ENCODE data around the gene RNPC3.
"Not testable (repeated sequence)": the region's sequence is repeated elsewhere in the genome, so short reads cannot be mapped to it uniquely, and the experiment has no call there.

RNPC3 gene

GRCh38 chr1:103561124-103561523 is 35.6 kb downstream of the RNPC3 start:
- DNase-seq (ENCODE audit: low read depth), result not testable (repeated sequence)

GRCh38 chr1:103561643-103562395 is 36.3 kb downstream of the RNPC3 start:
- DNase-seq (ENCODE audit: low read depth), result no peak

GRCh38 chr1:103563056-103563455 is 37.6 kb downstream of the RNPC3 start:
- DNase-seq (ENCODE audit: low read depth), result no peak

GRCh38 chr1:103569493-103569892 is 44.0 kb downstream of the RNPC3 start:
- no peak for DNase-seq (ENCODE audit: low read depth)

- not testable (repeated sequence) for DNase-seq (ENCODE audit: low read depth)
Observed at GRCh38 chr1:103571289-103571688, 45.8 kb downstream of the RNPC3 start, which contains the start of gene AMY2B. AMY2B (plus strand) TSS chr1:103571589; CDS start chr1:103571603, 14 bp downstream.

- DNase-seq (ENCODE audit: low read depth), result no peak
Observed at GRCh38 chr1:103576065-103576464, 50.6 kb downstream of the RNPC3 start.

- DNase-seq (ENCODE audit: low read depth), result not testable (repeated sequence)
Observed at GRCh38 chr1:103576784-103577183, 51.3 kb downstream of the RNPC3 start.

- DNase-seq (ENCODE audit: low read depth), result no peak
Observed at GRCh38 chr1:103582464-103582863, 57.0 kb downstream of the RNPC3 start.

- no peak for DNase-seq (ENCODE audit: low read depth)
Observed at GRCh38 chr1:103583887-103584286, 58.4 kb downstream of the RNPC3 start.

- DNase-seq (ENCODE audit: low read depth), result no peak
Observed at GRCh38 chr1:103584537-103584936, 59.0 kb downstream of the RNPC3 start.

- DNase-seq (ENCODE audit: low read depth), result not testable (repeated sequence)
Observed at GRCh38 chr1:103602740-103603139, 77.2 kb downstream of the RNPC3 start.
